Upper lobe of left lung (tissue), 4 donors: ENCODE measurements around the gene ZNF597.

Experiments
- POLR2A ChIP-seq, 4 donors: fragments of 450-650 bp; IDR thresholded peaks; one replicate each; pipeline ENCODE4 v1.5.1; 2016 to 2017; ENCODE audit warnings: antibody characterized with exemption in 4 of 4, mild to moderate bottlenecking in 2 of 4
- TF ChIP-seq, protein P1 (sequence below), 6 experiments: fragments of 450-650 bp in 4 of 6; fragments of 200-600 bp in 2 of 6; sonication (generic) in 2 of 6; IDR thresholded peaks; one replicate each; pipeline ENCODE4 v1.5.1; 2016 to 2019; ENCODE audit warnings: antibody characterized with exemption in 6 of 6

- no peak for TF ChIP-seq POLR2A (IDR thresholded peaks at IDR 0.05)
- TF ChIP-seq, protein P1, sequence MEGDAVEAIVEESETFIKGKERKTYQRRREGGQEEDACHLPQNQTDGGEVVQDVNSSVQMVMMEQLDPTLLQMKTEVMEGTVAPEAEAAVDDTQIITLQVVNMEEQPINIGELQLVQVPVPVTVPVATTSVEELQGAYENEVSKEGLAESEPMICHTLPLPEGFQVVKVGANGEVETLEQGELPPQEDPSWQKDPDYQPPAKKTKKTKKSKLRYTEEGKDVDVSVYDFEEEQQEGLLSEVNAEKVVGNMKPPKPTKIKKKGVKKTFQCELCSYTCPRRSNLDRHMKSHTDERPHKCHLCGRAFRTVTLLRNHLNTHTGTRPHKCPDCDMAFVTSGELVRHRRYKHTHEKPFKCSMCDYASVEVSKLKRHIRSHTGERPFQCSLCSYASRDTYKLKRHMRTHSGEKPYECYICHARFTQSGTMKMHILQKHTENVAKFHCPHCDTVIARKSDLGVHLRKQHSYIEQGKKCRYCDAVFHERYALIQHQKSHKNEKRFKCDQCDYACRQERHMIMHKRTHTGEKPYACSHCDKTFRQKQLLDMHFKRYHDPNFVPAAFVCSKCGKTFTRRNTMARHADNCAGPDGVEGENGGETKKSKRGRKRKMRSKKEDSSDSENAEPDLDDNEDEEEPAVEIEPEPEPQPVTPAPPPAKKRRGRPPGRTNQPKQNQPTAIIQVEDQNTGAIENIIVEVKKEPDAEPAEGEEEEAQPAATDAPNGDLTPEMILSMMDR (IDR thresholded peaks at IDR 0.05): no peak
Observed at GRCh38 chr16:3454631-3455147, 11.4 kb upstream of the ZNF597 start.
